Measurements from ENCODE around the gene CANT1. TPM values are rescaled to one million over a fixed set of nuclear protein-coding genes. Genes with fewer than 3 reads are reported as not detected.
A peak's percentile ranks its signal among the peaks of the same experiment; 100 is the strongest.

Gene CANT1
- total RNA-seq, 3 donors from 2014 or later: 26.1 to 48.1 (median 41.0) TPM

GRCh38 chr17:79046197-79046915 is 36.8 kb upstream of the CANT1 start:
- Histone ChIP-seq H3K9me3 (no peaks in the 10 kb centered on the region), H3K27me3 (no peaks in the 10 kb centered on the region), H3K36me3 (no peaks in the 10 kb centered on the region), H3K27ac (peak overlapping the region in 1 of 2 donors; percentile 15), H3K4me3 (no peak overlapping the region), H3K4me1 (no peaks in the 10 kb centered on the region)
- TF ChIP-seq CTCF (IDR thresholded peaks at IDR 0.05): no peak
- TF ChIP-seq POLR2A (IDR thresholded peaks at IDR 0.05): no peak
- intact Hi-C loops (cut with DNase I; ENCODE audit: low total_unique reads): no loop called here
- DNase-seq (ENCODE audit: low spot score in 2 of 2): no peak

- Histone ChIP-seq H3K27me3 (no peaks in the 10 kb centered on the region), H3K27ac (peak overlapping the region in 1 of 2 donors; percentile 15), H3K36me3 (no peaks in the 10 kb centered on the region), H3K9me3 (no peaks in the 10 kb centered on the region), H3K4me1 (no peaks in the 10 kb centered on the region), H3K4me3 (no peak overlapping the region)
- intact Hi-C loops (cut with DNase I; ENCODE audit: low total_unique reads): no loop called here
- DNase-seq (ENCODE audit: low spot score in 2 of 2): peak in 1 of 2 donors; percentile 77
- TF ChIP-seq POLR2AphosphoS5 (IDR thresholded peaks at IDR 0.05) (no peak), CTCF (IDR thresholded peaks at IDR 0.05) (peak; percentile 47 to 91 (median 76))
Measured at GRCh38 chr17:79045842-79046196, 36.3 kb upstream of the CANT1 start.

- TF ChIP-seq POLR2A (IDR thresholded peaks at IDR 0.05) (no peak), CTCF (IDR thresholded peaks at IDR 0.05) (no peak), POLR2AphosphoS5 (IDR thresholded peaks at IDR 0.05) (no peak)
- Histone ChIP-seq H3K27ac (no peak overlapping the region), H3K27me3 (no peaks in the 10 kb centered on the region), H3K36me3 (no peaks in the 10 kb centered on the region), H3K4me3 (no peak overlapping the region), H3K4me1 (no peaks in the 10 kb centered on the region), H3K9me3 (no peaks in the 10 kb centered on the region)
- no peak for DNase-seq (ENCODE audit: low spot score in 2 of 2)
- intact Hi-C loops (cut with DNase I; ENCODE audit: low total_unique reads): no loop called here
Measured at GRCh38 chr17:79045001-79045729, 35.6 kb upstream of the CANT1 start.

GRCh38 chr17:79044462-79044861 is 34.9 kb upstream of the CANT1 start:
- Histone ChIP-seq H3K9me3 (no peaks in the 10 kb centered on the region), H3K4me3 (no peak overlapping the region), H3K27ac (no peak overlapping the region), H3K36me3 (no peaks in the 10 kb centered on the region), H3K27me3 (no peaks in the 10 kb centered on the region), H3K4me1 (no peaks in the 10 kb centered on the region)
- intact Hi-C loops (cut with DNase I; ENCODE audit: low total_unique reads): no loop called here
- TF ChIP-seq POLR2A (IDR thresholded peaks at IDR 0.05) (no peak), POLR2AphosphoS5 (IDR thresholded peaks at IDR 0.05) (no peak), CTCF (IDR thresholded peaks at IDR 0.05) (no peak)
- DNase-seq (ENCODE audit: low spot score in 2 of 2): no peak

- Histone ChIP-seq H3K27me3 (no peaks in the 10 kb centered on the region), H3K36me3 (no peaks in the 10 kb centered on the region), H3K27ac (no peak overlapping the region), H3K4me3 (no peak overlapping the region), H3K4me1 (no peaks in the 10 kb centered on the region), H3K9me3 (no peaks in the 10 kb centered on the region)
- no peak for DNase-seq (ENCODE audit: low spot score in 2 of 2)
- TF ChIP-seq POLR2A (IDR thresholded peaks at IDR 0.05) (no peak), POLR2AphosphoS5 (IDR thresholded peaks at IDR 0.05) (no peak), CTCF (IDR thresholded peaks at IDR 0.05) (no peak)
- intact Hi-C loops (cut with DNase I; ENCODE audit: low total_unique reads): no loop called here
Measured at GRCh38 chr17:79043931-79044320, 34.4 kb upstream of the CANT1 start.

All from breast epithelium (tissue), 4 donors.